ENCODE measurements around the gene HABP4. TPM values are rescaled to one million over a fixed set of nuclear protein-coding genes. Genes with fewer than 3 reads are reported as not detected.

The HABP4 gene
- polyA plus RNA-seq, 1 experiment, result 10.8 TPM

DNA sequence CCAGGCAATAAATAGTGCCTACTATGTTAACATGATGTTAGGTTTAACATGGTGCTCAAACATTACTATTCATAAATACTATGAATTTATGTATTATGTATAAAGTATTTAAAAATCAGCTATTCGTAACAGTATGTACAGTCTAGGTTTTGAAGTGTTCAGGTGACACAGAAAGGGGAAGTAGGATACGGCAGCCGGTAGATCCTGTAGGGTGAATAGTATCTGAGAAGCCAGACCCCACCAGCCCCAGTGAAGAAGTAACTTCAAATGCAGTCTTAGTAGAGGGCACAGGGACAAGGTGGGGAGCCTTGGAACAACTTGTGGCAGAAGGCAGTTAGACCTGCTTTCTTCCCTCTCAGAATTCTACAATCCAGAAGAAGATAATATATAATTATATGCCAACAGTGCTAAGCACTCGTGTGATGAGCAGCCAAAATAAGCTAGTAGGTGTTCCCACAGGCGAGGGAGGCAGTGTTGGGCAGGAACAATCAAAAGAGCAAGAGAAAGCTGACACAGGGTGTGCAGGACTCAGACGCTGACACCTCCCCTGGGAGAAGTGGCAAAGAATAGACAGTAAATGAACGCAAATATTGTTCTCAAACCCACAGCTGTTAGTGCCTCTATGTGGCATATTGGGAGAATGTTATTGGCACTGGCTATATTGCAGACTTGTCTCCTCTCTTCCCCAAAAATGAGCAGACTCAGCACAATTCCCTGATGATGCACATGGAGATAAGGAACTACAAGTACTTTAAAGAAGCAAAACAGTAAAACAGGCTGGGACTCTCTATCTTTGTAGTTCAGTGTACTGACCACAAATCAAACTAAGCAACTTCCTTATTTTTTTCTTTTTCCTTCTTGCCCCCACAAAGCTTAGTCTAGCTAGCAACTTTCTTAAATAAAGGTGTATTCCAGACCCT is 36.4 kb upstream of the HABP4 start:
- Histone ChIP-seq H3K9me3 (ENCODE audit: control insufficient read depth, insufficient read depth, low read length) (no peaks in the 10 kb centered on the region), H3K27me3 (ENCODE audit: control insufficient read depth, insufficient read depth, low read length) (no peaks in the 10 kb centered on the region), H3K4me3 (ENCODE audit: low read depth, low read length) (no peak overlapping the region), H3K27ac (ENCODE audit: low read depth, low read length) (no peak overlapping the region)
- no peak for TF ChIP-seq CTCF (IDR thresholded peaks at IDR 0.05; ENCODE audit: low read depth, low read length)
- DNase-seq (ENCODE audit: low read depth, low spot score), result no peak
- POLR2A ChIA-PET, result no interaction called here
- CTCF ChIA-PET, result interaction anchor here (0.6 kb wide), 1 partner anchor 86 kb away, joined by 3 read pairs; no protein-coding TSS in a partner anchor

DNA sequence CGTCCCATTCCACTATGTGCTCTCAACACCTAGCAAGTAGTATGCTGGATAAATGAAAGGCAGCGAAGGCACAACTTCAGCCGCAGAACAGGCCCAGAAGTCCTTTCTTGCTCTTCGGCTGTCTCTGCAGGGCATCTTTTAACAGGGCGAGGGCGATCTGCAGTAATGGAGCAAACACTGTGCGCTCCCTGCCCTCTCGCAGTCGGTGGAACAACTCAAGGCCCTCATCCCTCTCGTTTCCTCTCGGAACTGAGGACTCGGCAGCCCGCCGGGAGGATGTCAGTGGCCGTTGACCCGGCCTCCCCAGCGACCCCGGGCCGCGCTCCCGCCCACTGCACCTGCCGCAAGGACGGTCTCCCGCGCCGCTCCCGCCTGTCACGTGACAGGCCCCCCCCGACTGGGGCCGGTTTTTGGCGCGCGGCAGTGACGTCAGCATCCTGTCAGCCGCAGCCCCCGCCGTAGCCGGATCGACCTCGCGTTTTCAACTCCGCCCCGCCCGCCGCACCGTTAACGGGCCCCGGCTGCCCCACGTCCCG is 32.9 kb upstream of the HABP4 start:
- no peaks in the 10 kb centered on the region for H3K27me3 ChIP-seq (ENCODE audit: control insufficient read depth, insufficient read depth, low read length)
- DNase-seq (ENCODE audit: low read depth, low spot score), result peak; percentile 30
- H3K4me3 ChIP-seq (ENCODE audit: low read depth, low read length), result peak overlapping the region; percentile 95
- ChIA-PET POLR2A (interaction anchor here (0.5 kb wide), 2 partner anchors 26 to 61 kb away, joined by 3 to 11 read pairs; no protein-coding TSS in a partner anchor), CTCF (interaction anchor here (0.5 kb wide), 1 partner anchor 10 kb away, joined by 3 read pairs; no protein-coding TSS in a partner anchor)
- no peaks in the 10 kb centered on the region for H3K9me3 ChIP-seq (ENCODE audit: control insufficient read depth, insufficient read depth, low read length)
- peak overlapping the region; percentile 33 for H3K27ac ChIP-seq (ENCODE audit: low read depth, low read length)
- TF ChIP-seq CTCF (IDR thresholded peaks at IDR 0.05; ENCODE audit: low read depth, low read length), result peak; percentile 25

- H3K4me3 ChIP-seq (ENCODE audit: low read depth, low read length), result peak overlapping the region; percentile 95
- DNase-seq (ENCODE audit: low read depth, low spot score), result no peak
- H3K27ac ChIP-seq (ENCODE audit: low read depth, low read length), result peak overlapping the region; percentile 31
- CTCF ChIA-PET, result no interaction called here
- H3K9me3 ChIP-seq (ENCODE audit: control insufficient read depth, insufficient read depth, low read length), result no peaks in the 10 kb centered on the region
- POLR2A ChIA-PET, result no interaction called here
- no peak for TF ChIP-seq CTCF (IDR thresholded peaks at IDR 0.05; ENCODE audit: low read depth, low read length)
- no peaks in the 10 kb centered on the region for H3K27me3 ChIP-seq (ENCODE audit: control insufficient read depth, insufficient read depth, low read length)
These were observed 32.3 kb upstream of the HABP4 start for GRCh38 chr9:96417661-96418082.

GRCh38 chr9:96418083-96418919 is 31.7 kb upstream of the HABP4 start, which contains the start of gene ZNF367:
Gene ZNF367 (minus strand): TSS chr9:96418370. CDS start chr9:96418032, 338 bp downstream.
- no peaks in the 10 kb centered on the region for H3K27me3 ChIP-seq (ENCODE audit: control insufficient read depth, insufficient read depth, low read length)
- no peak for TF ChIP-seq CTCF (IDR thresholded peaks at IDR 0.05; ENCODE audit: low read depth, low read length)
- H3K9me3 ChIP-seq (ENCODE audit: control insufficient read depth, insufficient read depth, low read length), result no peaks in the 10 kb centered on the region
- H3K27ac ChIP-seq (ENCODE audit: low read depth, low read length), result peak within 1 kb of the TSS; percentile 83
- CTCF ChIA-PET, result no interaction called here
- H3K4me3 ChIP-seq (ENCODE audit: low read depth, low read length), result peak within 1 kb of the TSS; percentile 95
- POLR2A ChIA-PET, result no interaction called here
- DNase-seq (ENCODE audit: low read depth, low spot score), result peak; percentile 90
